ENCODE data around the gene NLK. TPM values are rescaled to one million over a fixed set of nuclear protein-coding genes. Genes with fewer than 3 reads are reported as not detected.

Gene NLK
- total and polyA plus RNA-seq, 2 donors (not counting 1 experiment from before 2014, with no cell fraction given): 12.7 to 24.8 TPM

GRCh38 chr17:28053725-28054124 lies 11.2 kb downstream of the NLK start:
- POLR2A ChIA-PET: no interaction called here
- TF ChIP-seq CTCF (IDR thresholded peaks at IDR 0.05) (no peak), EZH2 (IDR thresholded peaks at IDR 0.05; ENCODE audit: borderline replicate concordance, insufficient read depth, low read depth, low read length, poor library complexity, severe bottlenecking) (no peak)
- Histone ChIP-seq H3K79me2 (ENCODE audit: control insufficient read depth, insufficient read depth, low read length) (peaks cover 97% of the 10 kb centered on the region), H3K4me1 (ENCODE audit: control insufficient read depth in 2 of 2, insufficient read depth in 2 of 2, low read length in 2 of 2) (peaks cover 15 to 18% of the 10 kb centered on the region in 2 donors), H4K20me1 (ENCODE audit: control insufficient read depth, insufficient read depth, low read length, poor library complexity, severe bottlenecking) (peaks cover 21% of the 10 kb centered on the region), H3K27ac (ENCODE audit: low read length in 2 of 2) (peak overlapping the region in 1 of 2 donors; percentile 13), H3K9me3 (ENCODE audit: control extremely low read depth in 1 of 3, control insufficient read depth in 2 of 3, insufficient read depth in 1 of 3, low read length in 2 of 3) (no peaks in the 10 kb centered on the region), H2AFZ (ENCODE audit: insufficient read depth, low read depth, low read length, poor library complexity, severe bottlenecking) (no peak overlapping the region), H3K9ac (ENCODE audit: low read length) (no peak overlapping the region), H3K4me2 (replicated peaks; ENCODE audit: low read depth, low read length, poor library complexity, severe bottlenecking) (peak overlapping the region; percentile 7), H3K27me3 (replicated peaks in 1 of 4; ENCODE audit: control extremely low read depth in 1 of 4, control insufficient read depth in 3 of 4, insufficient read depth in 4 of 4, low read length in 3 of 4) (no peaks in the 10 kb centered on the region), H3K4me3 (ENCODE audit: control extremely low read depth in 1 of 5, extremely low read depth in 1 of 5, insufficient read depth in 1 of 5, low read depth in 2 of 5, low read length in 4 of 5) (no peak overlapping the region), H3K36me3 (replicated peaks in 1 of 2; ENCODE audit: control extremely low read depth in 1 of 2, control insufficient read depth in 1 of 2, extremely low read depth in 1 of 2, insufficient read depth in 2 of 2, low read length in 1 of 2) (no peaks in the 10 kb centered on the region)
- intact Hi-C loops (cut with micrococcal nuclease): no loop called here
- peaks cover 61% of the 10 kb centered on the region for H3K4me1 Mint-ChIP-seq
- ATAC-seq (ENCODE audit: low read depth): no peak
- WGBS (ENCODE audit: insufficient coverage): no CpG with 5 or more reads among the region's 2 CpGs
- H3K9me3 Mint-ChIP-seq (ENCODE audit: insufficient read depth): no peaks in the 10 kb centered on the region
- CTCF ChIA-PET: interaction anchor here (0.7 to 1.0 kb wide), 2 partner anchors 21 to 22 kb away, joined by 3 to 4 read pairs; no protein-coding TSS in a partner anchor
- H3K27me3 Mint-ChIP-seq: no peaks in the 10 kb centered on the region
- DNase-seq: no peak
- no peak overlapping the region for H3K27ac Mint-ChIP-seq
- peak overlapping the region; percentile 13 for H3K4me3 Mint-ChIP-seq

GRCh38 chr17:28055546-28056275 lies 13.2 kb downstream of the NLK start:
- Histone ChIP-seq H2AFZ (ENCODE audit: insufficient read depth, low read depth, low read length, poor library complexity, severe bottlenecking) (no peak overlapping the region), H3K79me2 (ENCODE audit: control insufficient read depth, insufficient read depth, low read length) (peaks cover 96% of the 10 kb centered on the region), H3K27ac (ENCODE audit: low read length in 2 of 2) (no peak overlapping the region), H3K27me3 (replicated peaks in 1 of 4; ENCODE audit: control extremely low read depth in 1 of 4, control insufficient read depth in 3 of 4, insufficient read depth in 4 of 4, low read length in 3 of 4) (no peaks in the 10 kb centered on the region), H3K4me2 (replicated peaks; ENCODE audit: low read depth, low read length, poor library complexity, severe bottlenecking) (no peak overlapping the region), H4K20me1 (ENCODE audit: control insufficient read depth, insufficient read depth, low read length, poor library complexity, severe bottlenecking) (peaks cover 6% of the 10 kb centered on the region), H3K9ac (ENCODE audit: low read length) (no peak overlapping the region), H3K4me3 (ENCODE audit: control extremely low read depth in 1 of 5, extremely low read depth in 1 of 5, insufficient read depth in 1 of 5, low read depth in 2 of 5, low read length in 4 of 5) (no peak overlapping the region), H3K4me1 (ENCODE audit: control insufficient read depth in 2 of 2, insufficient read depth in 2 of 2, low read length in 2 of 2) (peaks cover 15 to 18% of the 10 kb centered on the region in 2 donors), H3K36me3 (replicated peaks in 1 of 2; ENCODE audit: control extremely low read depth in 1 of 2, control insufficient read depth in 1 of 2, extremely low read depth in 1 of 2, insufficient read depth in 2 of 2, low read length in 1 of 2) (no peaks in the 10 kb centered on the region), H3K9me3 (ENCODE audit: control extremely low read depth in 1 of 3, control insufficient read depth in 2 of 3, insufficient read depth in 1 of 3, low read length in 2 of 3) (no peaks in the 10 kb centered on the region)
- Mint-ChIP-seq H3K9me3 (ENCODE audit: insufficient read depth) (no peaks in the 10 kb centered on the region), H3K27ac (no peak overlapping the region), H3K4me3 (peak overlapping the region; percentile 56), H3K27me3 (no peaks in the 10 kb centered on the region), H3K4me1 (peaks cover 50% of the 10 kb centered on the region)
- CTCF ChIA-PET: no interaction called here
- no peak for TF ChIP-seq EZH2 (IDR thresholded peaks at IDR 0.05; ENCODE audit: borderline replicate concordance, insufficient read depth, low read depth, low read length, poor library complexity, severe bottlenecking)
- POLR2A ChIA-PET: no interaction called here
- no peak for ATAC-seq (ENCODE audit: low read depth)
- no CpG with 5 or more reads among the region's 2 CpGs for WGBS (ENCODE audit: insufficient coverage)
- intact Hi-C loops (cut with micrococcal nuclease): no loop called here
- no peak for DNase-seq

All from B cell (primary cell).